SU-DHL-6 (cell line): Measurements from ENCODE around the gene ACAD10.

Experiments used
- EZH2phosphoT487 ChIP-seq: fragments of 200-600 bp; sonication (generic), shearing (Covaris generic); conservative IDR thresholded peaks from 2 replicates; pipeline ENCODE4 v1.6.1; 2018; ENCODE audit warnings: mild to moderate bottlenecking, antibody characterized with exemption, low read length, moderate library complexity, mixed read lengths
- TF ChIP-seq, protein P1 (sequence below): fragments of 200-600 bp; sonication (generic); IDR thresholded peaks from one replicate; pipeline ENCODE4 v1.5.1; 2017; ENCODE audit warnings: antibody characterized with exemption, mild to moderate bottlenecking, low read length, moderate library complexity; ENCODE audit not compliant: insufficient read depth, poor library complexity, severe bottlenecking

DNA sequence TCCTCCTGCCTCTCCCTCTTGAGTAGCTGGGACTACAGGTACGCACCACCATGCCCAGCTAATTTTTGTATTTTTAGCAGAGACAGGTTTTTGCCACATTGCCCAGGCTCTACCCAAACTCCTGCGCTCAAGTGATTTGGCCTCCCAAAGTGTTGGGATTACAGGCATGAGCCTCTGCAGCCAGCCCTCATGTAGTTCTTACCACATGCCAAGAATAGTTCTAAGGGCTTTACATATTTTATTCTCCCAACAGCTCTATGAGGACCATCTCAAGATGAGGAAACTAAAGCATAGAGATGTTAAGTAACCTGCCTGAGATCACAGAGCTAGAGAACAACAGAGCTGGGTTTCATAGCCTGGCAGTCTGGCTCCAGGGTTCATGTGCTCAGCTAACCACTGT lies 42.9 kb downstream of the ACAD10 start:
- TF ChIP-seq, protein P1, sequence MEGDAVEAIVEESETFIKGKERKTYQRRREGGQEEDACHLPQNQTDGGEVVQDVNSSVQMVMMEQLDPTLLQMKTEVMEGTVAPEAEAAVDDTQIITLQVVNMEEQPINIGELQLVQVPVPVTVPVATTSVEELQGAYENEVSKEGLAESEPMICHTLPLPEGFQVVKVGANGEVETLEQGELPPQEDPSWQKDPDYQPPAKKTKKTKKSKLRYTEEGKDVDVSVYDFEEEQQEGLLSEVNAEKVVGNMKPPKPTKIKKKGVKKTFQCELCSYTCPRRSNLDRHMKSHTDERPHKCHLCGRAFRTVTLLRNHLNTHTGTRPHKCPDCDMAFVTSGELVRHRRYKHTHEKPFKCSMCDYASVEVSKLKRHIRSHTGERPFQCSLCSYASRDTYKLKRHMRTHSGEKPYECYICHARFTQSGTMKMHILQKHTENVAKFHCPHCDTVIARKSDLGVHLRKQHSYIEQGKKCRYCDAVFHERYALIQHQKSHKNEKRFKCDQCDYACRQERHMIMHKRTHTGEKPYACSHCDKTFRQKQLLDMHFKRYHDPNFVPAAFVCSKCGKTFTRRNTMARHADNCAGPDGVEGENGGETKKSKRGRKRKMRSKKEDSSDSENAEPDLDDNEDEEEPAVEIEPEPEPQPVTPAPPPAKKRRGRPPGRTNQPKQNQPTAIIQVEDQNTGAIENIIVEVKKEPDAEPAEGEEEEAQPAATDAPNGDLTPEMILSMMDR: no peak
- no peak for TF ChIP-seq EZH2phosphoT487
